BE2C (cell line): ENCODE results near the gene PDE9A.

ENCODE experiments used
- DNase-seq: peaks from one replicate; pipeline ENCODE4 v3.0.0-alpha.2; 2020
- H3K27me3 ChIP-seq: fragments of 250-450 bp; sonication (Bioruptor Pico); 2 replicates; pipeline ENCODE4 v1.5.1; 2020; ENCODE audit warnings: mild to moderate bottlenecking
- H3K36me3 ChIP-seq: fragments of 250-450 bp; sonication (Bioruptor Pico); 2 replicates; pipeline ENCODE4 v1.5.1; 2020; ENCODE audit warnings: mild to moderate bottlenecking
- H3K4me1 ChIP-seq: fragments of 250-450 bp; sonication (Bioruptor Pico); 2 replicates; pipeline ENCODE4 v1.5.1; 2020
- H3K4me3 ChIP-seq: 2 replicates; pipeline ENCODE4 v1.5.1; 2011; ENCODE audit warnings: low read depth, low read length
- H3K9me3 ChIP-seq: fragments of 250-450 bp; sonication (Bioruptor Pico); 2 replicates; pipeline ENCODE4 v1.5.1; 2020
- TF ChIP-seq, protein P1 (sequence below): IDR thresholded peaks from 2 replicates; pipeline ENCODE4 v1.5.1; 2012; ENCODE audit warnings: mild to moderate bottlenecking, low read depth, low read length

Gene PDE9A

DNA sequence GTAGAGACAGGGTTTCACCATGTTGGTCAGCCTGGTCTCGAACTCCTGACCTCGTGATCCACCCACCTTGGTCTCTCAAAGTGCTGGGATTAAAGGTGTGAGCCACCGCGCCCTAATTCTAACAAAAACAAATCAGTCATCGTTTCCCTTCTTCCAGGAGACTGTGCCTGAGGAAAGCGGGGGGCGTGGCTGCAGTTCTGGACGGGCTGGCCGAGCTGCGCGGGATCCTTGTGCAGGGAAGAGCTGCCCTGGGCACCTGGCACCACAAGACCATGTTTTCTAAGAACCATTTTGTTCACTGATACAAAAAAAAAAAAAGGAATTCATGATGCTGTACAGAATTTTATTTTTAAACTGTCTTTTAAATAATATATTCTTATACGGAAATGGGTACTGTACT lies 121.7 kb downstream of the PDE9A start:
- TF ChIP-seq, protein P1, sequence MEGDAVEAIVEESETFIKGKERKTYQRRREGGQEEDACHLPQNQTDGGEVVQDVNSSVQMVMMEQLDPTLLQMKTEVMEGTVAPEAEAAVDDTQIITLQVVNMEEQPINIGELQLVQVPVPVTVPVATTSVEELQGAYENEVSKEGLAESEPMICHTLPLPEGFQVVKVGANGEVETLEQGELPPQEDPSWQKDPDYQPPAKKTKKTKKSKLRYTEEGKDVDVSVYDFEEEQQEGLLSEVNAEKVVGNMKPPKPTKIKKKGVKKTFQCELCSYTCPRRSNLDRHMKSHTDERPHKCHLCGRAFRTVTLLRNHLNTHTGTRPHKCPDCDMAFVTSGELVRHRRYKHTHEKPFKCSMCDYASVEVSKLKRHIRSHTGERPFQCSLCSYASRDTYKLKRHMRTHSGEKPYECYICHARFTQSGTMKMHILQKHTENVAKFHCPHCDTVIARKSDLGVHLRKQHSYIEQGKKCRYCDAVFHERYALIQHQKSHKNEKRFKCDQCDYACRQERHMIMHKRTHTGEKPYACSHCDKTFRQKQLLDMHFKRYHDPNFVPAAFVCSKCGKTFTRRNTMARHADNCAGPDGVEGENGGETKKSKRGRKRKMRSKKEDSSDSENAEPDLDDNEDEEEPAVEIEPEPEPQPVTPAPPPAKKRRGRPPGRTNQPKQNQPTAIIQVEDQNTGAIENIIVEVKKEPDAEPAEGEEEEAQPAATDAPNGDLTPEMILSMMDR: no peak
- H3K4me1 ChIP-seq: no peaks in the 10 kb centered on the region
- no peak for DNase-seq
- no peaks in the 10 kb centered on the region for H3K36me3 ChIP-seq
- H3K27me3 ChIP-seq: no peaks in the 10 kb centered on the region
- no peaks in the 10 kb centered on the region for H3K9me3 ChIP-seq
- no peak overlapping the region for H3K4me3 ChIP-seq

DNA sequence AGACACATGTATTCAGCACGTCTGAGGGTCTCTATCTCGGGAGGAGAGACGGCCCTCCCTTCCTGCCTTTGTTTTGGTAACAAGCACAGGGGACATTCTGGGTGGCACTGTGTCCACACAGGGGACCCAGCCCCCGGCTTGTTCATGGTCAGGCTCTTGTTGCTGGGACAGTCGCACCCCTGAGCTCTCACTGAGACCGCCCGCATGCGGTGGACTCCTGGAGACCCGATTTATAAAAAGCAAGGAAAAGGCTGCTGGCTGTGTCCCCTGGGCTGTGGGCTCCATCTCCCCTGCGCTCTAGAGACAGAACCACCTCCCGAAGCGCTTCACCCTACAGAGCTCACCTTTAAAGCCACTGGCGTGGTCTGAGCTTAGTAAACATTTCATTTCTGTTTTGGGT lies 122.5 kb downstream of the PDE9A start:
- H3K36me3 ChIP-seq: no peaks in the 10 kb centered on the region
- TF ChIP-seq, protein P1: no peak
- H3K4me3 ChIP-seq: no peak overlapping the region
- DNase-seq: no peak
- H3K27me3 ChIP-seq: no peaks in the 10 kb centered on the region
- H3K9me3 ChIP-seq: no peaks in the 10 kb centered on the region
- no peaks in the 10 kb centered on the region for H3K4me1 ChIP-seq

DNA sequence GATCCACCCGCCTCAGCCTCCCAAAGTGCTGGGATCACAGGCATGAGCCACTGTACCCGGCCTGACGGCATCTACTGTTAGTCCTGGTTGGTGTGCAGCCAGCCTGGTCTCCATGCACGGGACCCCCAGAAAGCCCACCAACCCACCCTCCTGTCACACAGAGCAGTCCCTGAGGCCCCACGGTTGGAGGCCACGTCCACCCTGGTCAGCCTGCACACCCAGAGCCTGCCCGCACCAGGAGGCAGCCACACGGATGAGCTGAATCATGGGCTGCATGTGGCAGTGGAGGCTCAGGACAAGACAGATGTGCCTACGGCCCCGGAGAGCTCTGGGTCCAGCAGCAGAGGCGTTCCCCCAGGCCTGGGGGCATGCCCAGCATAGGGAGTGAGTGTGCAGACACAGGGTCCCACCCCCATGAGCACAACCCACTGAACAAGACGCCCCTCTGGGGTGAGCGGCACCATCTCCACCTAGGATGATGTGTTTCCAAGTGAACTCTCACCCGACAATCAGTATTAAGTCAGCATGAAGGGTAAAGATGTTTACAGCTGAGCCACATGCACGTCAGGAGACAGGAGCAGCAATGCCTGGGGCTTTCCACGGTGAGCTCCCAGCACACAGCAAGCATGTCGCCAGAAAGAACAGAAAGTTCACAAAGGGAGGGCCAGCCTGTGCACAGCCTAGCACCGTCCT lies 123.8 kb downstream of the PDE9A start:
- H3K4me3 ChIP-seq: no peak overlapping the region

DNA sequence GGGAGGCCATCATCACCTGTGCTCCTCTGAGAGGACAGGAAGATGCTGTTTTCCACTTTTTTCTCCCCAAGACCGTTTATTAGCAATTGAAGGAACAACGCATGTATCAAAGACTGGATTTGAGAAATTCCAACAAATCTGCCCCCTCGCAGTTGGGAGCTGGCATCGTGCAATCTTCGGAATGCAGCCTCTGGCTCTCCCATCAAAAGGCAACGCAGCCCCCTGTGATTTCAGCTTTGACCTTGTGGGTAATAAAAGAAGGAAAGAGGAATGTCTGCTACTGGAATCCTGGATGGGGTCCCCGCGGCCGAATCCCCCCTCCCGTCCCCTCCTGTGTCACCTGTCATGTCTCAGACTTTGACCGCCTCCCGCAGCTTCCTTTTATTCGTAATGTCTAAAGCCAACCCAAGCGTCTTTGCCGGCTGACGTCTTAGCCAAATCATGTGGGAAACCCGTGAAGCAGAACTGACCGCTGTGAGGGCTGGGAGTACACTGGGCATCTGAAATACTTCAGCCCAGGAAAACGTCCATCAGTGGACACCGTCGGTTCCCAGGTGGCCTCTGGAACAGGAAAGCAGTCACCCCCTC lies 124.4 kb downstream of the PDE9A start:
- DNase-seq: no peak
- Histone ChIP-seq H3K4me3 (no peak overlapping the region), H3K4me1 (peaks cover 6% of the 10 kb centered on the region), H3K9me3 (no peaks in the 10 kb centered on the region), H3K27me3 (no peaks in the 10 kb centered on the region), H3K36me3 (no peaks in the 10 kb centered on the region)
- TF ChIP-seq, protein P1: no peak

More for the DNA sequence above, 123.8 kb downstream of the PDE9A start:
- H3K9me3 ChIP-seq: no peaks in the 10 kb centered on the region
- H3K36me3 ChIP-seq: no peaks in the 10 kb centered on the region
- DNase-seq: no peak
- no peaks in the 10 kb centered on the region for H3K27me3 ChIP-seq
- H3K4me1 ChIP-seq: peaks cover 2% of the 10 kb centered on the region
- TF ChIP-seq, protein P1: no peak

DNA sequence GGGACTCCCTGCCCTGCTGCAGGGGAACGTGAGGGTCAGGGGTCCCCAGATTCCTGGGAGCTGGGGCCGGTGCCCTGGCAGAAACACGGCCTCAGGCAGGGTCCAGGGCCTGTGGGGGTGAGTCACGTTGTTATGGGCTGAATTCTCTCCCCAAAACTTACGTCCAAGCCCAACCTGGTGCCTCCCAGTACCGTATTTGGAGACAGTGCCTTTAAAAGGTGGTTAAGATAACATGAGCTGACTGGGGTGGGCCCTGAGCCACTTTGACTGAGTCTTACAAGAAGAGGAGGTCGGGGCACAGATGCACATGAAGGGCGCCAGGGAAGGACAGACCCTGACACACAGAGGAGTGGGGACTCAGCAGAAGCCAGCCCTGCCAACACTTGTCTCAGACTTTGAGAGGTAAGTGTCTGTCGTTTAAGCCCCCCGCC lies 126.0 kb downstream of the PDE9A start:
- peaks cover 6% of the 10 kb centered on the region for H3K4me1 ChIP-seq
- no peaks in the 10 kb centered on the region for H3K27me3 ChIP-seq
- no peaks in the 10 kb centered on the region for H3K9me3 ChIP-seq
- no peak for DNase-seq
- TF ChIP-seq, protein P1: no peak
- no peaks in the 10 kb centered on the region for H3K36me3 ChIP-seq
- H3K4me3 ChIP-seq: no peak overlapping the region

DNA sequence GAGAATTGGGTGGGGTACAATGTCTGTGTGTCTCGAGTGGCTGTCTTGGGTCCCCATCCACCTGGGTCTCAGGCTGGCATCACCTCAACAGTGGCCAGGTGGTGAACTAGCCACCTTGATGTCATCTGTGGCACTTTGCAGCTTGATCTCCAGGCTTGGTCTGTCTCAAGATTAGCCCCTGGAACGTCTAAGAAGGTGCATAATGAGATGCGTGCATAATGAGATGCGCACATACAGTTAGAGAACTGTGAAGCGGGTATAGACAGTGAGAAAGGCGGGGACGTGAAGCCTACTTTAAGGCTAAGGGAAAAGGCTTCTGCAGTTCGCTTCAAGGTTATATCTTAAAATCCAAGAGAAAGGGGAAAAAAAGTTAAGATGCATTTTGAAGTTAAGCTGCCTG lies 127.2 kb downstream of the PDE9A start:
- Histone ChIP-seq H3K4me1 (peaks cover 6% of the 10 kb centered on the region), H3K9me3 (no peaks in the 10 kb centered on the region), H3K4me3 (peak overlapping the region; percentile 60; the same call in 1 of the 2 replicates), H3K36me3 (no peaks in the 10 kb centered on the region), H3K27me3 (no peaks in the 10 kb centered on the region)
- DNase-seq: no peak
- TF ChIP-seq, protein P1: no peak
